ENCODE data around the gene RAPGEF1. TPM values are rescaled to one million over a fixed set of nuclear protein-coding genes. Genes with fewer than 3 reads are reported as not detected.

RAPGEF1 gene
- total and polyA plus RNA-seq, 2 of the 13 experiments (the other 11 are each of a cell fraction or from before 2014, with no cell fraction given) = 21.2 to 38.9 TPM

DNA sequence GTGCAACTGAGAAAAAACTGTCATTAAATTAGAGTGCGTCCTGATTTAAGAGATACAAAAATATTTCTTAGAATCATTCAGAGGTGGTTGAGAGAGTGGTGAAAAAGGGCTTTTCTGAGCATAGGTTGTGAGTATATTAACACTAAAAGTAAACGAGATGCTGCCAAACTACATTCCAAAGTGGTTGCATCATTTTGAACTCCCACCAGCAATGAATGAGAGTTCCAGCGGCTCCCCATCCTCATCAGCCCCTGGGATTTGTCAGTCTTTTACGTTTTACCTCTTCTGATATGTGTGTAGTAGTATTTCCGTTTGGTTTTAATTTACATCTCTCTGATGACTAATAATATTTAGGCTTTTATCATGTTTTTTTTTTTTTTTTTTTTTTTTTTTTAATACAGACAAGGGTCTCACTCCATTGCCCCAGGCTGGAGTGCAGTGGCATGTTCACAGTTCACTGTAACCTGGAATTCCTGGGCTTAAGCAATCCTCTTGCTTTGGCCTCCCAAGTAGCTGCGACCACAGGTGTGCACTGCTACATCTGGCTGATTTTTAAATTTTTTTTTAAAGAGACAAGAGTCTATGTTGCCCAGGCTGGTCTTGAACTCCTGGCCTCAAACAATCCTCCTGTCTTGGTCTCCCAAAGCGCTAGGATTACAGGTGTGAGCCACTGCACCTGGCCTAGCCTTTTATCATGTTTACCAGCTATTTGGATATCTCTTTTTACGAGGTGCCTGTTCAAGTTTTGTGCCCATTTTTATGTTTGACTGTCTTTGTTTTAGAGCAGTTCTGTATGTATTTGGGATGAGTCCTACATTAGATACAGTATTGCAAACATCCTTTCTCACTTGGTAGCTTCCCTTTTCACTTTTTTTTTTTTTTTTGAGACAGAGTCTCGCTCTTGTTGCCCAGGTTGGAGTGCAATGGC, 177.6 kb downstream of the RAPGEF1 start (continued):
- TF ChIP-seq ZNF431 (CRISPR knock-in tag; IDR thresholded peaks at IDR 0.05; ENCODE audit: borderline replicate concordance, low read depth) (no peak), ARNT2 (CRISPR knock-in tag; IDR thresholded peaks at IDR 0.05; ENCODE audit: low read depth) (no peak), ZNF564 (CRISPR knock-in tag; IDR thresholded peaks at IDR 0.05) (no peak), PPARG (CRISPR knock-in tag; conservative IDR thresholded peaks at IDR 0.05) (no peak), TP53 (CRISPR knock-in tag; conservative IDR thresholded peaks at IDR 0.05) (no peak), SMARCC2 (IDR thresholded peaks at IDR 0.05) (no peak), ZBTB3 (CRISPR knock-in tag; IDR thresholded peaks at IDR 0.05; ENCODE audit: borderline replicate concordance, low read depth) (no peak), ZNF570 (CRISPR knock-in tag; IDR thresholded peaks at IDR 0.05; ENCODE audit: borderline replicate concordance) (no peak), SP2 (CRISPR knock-in tag; IDR thresholded peaks at IDR 0.05) (no peak), MATR3 (CRISPR knock-in tag; IDR thresholded peaks at IDR 0.05) (no peak), CEBPB (IDR thresholded peaks at IDR 0.05; ENCODE audit: borderline replicate concordance, low read depth, low read length) (peak; percentile 56; the same call in 1 of the 2 replicates), ZNF333 (CRISPR knock-in tag; IDR thresholded peaks at IDR 0.05; ENCODE audit: borderline replicate concordance) (no peak), TSC22D2 (CRISPR knock-in tag; IDR thresholded peaks at IDR 0.05; ENCODE audit: borderline replicate concordance) (no peak), ZNF101 (CRISPR knock-in tag; IDR thresholded peaks at IDR 0.05; ENCODE audit: borderline replicate concordance, low read depth) (no peak), ZSCAN29 (CRISPR knock-in tag; conservative IDR thresholded peaks at IDR 0.05) (no peak), MAZ (IDR thresholded peaks at IDR 0.05; ENCODE audit: borderline replicate concordance, low read depth, low read length) (no peak), MAZ (CRISPR knock-in tag; IDR thresholded peaks at IDR 0.05; ENCODE audit: low read depth) (no peak)
- TF ChIP-seq, protein P1, sequence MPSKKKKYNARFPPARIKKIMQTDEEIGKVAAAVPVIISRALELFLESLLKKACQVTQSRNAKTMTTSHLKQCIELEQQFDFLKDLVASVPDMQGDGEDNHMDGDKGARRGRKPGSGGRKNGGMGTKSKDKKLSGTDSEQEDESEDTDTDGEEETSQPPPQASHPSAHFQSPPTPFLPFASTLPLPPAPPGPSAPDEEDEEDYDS (CRISPR knock-in tag; IDR thresholded peaks at IDR 0.05) = no peak
